ENCODE measurements around the gene MAP3K1.

DNA sequence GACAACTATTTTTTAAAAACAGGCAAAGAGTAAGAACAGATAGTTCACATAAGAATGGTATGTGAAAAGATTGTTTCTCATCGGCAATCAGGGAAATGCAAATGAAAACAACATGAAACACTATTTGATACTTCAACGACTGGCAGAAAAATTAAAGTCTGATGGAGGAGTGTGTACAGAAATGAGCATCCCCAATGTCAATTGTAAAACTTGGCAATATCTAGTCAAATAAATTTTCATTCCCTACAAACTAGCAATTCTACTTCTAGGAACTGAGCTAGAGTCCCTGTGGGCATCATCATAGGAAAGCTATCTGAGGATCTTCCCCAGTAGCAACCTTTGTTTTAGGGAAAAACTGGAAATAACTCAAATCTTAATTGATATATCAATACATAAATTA, 29.0 kb upstream of the MAP3K1 start:
- TF ChIP-seq YY1 (IDR thresholded peaks at IDR 0.05; ENCODE audit: insufficient read depth, insufficient read length) (no peak), SUZ12 (IDR thresholded peaks at IDR 0.05; ENCODE audit: extremely low read depth, insufficient read depth, insufficient read length) (no peak), ZNF274 (IDR thresholded peaks at IDR 0.05; ENCODE audit: low read depth, low read length) (no peak)
